ENCODE measurements around the gene CFAP100. TPM values are rescaled to one million over a fixed set of nuclear protein-coding genes. Genes with fewer than 3 reads are reported as not detected.

Gene CFAP100
- polyA plus RNA-seq, 1 experiment, result not detected

DNA sequence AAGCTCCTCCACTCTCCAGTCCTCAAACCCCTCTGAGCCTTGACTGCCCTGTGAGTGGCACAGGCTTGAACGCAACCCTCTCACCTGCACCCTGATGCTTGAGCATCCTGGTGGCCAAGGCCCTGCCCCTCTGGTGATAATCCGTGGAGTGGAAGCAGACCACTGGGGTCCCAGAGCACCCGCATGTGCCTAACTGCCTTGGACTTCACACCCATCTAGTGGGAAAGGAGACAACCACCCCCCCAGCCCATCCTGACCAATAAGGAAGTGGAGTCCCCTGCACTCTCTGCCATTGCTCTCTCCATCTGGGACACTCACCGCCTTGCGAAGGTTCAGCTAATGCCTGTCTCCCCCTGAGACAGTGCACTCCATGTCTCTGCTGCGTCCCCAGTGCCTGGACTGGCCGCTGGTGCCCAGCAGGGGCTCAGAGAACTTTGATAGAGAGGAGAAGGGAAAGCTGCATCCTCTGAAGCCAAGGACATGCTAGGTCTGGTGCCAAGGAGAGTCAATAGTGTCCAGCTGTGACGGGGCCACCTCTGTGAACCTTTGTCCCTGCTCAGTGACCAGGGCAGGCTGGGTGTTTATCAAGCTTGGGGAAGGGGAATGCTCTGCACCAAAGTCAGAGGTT lies 40.9 kb upstream of the CFAP100 start:
- POLR2A ChIA-PET, result no interaction called here
- TF ChIP-seq, protein P1, sequence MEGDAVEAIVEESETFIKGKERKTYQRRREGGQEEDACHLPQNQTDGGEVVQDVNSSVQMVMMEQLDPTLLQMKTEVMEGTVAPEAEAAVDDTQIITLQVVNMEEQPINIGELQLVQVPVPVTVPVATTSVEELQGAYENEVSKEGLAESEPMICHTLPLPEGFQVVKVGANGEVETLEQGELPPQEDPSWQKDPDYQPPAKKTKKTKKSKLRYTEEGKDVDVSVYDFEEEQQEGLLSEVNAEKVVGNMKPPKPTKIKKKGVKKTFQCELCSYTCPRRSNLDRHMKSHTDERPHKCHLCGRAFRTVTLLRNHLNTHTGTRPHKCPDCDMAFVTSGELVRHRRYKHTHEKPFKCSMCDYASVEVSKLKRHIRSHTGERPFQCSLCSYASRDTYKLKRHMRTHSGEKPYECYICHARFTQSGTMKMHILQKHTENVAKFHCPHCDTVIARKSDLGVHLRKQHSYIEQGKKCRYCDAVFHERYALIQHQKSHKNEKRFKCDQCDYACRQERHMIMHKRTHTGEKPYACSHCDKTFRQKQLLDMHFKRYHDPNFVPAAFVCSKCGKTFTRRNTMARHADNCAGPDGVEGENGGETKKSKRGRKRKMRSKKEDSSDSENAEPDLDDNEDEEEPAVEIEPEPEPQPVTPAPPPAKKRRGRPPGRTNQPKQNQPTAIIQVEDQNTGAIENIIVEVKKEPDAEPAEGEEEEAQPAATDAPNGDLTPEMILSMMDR (IDR thresholded peaks at IDR 0.05; ENCODE audit: low read depth, low read length), result no peak
- CTCF ChIA-PET, result no interaction called here

DNA sequence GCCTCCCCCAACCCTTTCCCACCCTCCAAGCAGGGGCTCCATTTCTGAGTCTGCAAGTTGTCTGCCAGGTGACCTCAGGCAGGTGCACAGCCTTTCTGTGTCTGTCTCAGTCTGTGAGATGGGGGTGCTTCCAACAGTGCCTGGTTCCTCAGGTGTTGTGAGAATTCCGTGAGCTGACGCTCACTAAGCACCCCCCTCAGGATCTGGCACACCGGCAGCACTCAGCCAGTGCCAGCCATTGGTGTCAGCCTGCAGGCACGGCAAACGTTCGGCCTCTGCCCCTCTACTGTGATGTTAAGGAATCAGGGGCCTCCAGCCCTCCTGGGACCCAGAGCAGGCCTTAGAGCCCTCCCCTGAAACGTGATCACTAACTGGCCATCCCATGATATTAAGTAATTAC lies 39.9 kb upstream of the CFAP100 start:
- TF ChIP-seq, protein P1 (IDR thresholded peaks at IDR 0.05; ENCODE audit: low read depth, low read length), result no peak
- ChIA-PET CTCF (no interaction called here), POLR2A (no interaction called here)
- Histone ChIP-seq H3K27me3 (ENCODE audit: control insufficient read depth, insufficient read depth, low read length) (peaks cover 24% of the 10 kb centered on the region), H3K9me3 (ENCODE audit: control insufficient read depth, insufficient read depth, low read length) (no peaks in the 10 kb centered on the region; the same call in 1 of the 2 replicates), H3K27ac (ENCODE audit: low read depth, low read length) (no peak overlapping the region), H3K4me3 (ENCODE audit: low read depth, low read length) (no peak overlapping the region)
- no peak for DNase-seq (ENCODE audit: low read depth, low spot score)

More for the DNA sequence above, 40.9 kb upstream of the CFAP100 start:
- Histone ChIP-seq H3K4me3 (ENCODE audit: low read depth, low read length) (no peak overlapping the region), H3K27me3 (ENCODE audit: control insufficient read depth, insufficient read depth, low read length) (peaks cover 17% of the 10 kb centered on the region), H3K27ac (ENCODE audit: low read depth, low read length) (no peak overlapping the region), H3K9me3 (ENCODE audit: control insufficient read depth, insufficient read depth, low read length) (no peaks in the 10 kb centered on the region; the same call in 1 of the 2 replicates)
- DNase-seq (ENCODE audit: low read depth, low spot score), result no peak

DNA sequence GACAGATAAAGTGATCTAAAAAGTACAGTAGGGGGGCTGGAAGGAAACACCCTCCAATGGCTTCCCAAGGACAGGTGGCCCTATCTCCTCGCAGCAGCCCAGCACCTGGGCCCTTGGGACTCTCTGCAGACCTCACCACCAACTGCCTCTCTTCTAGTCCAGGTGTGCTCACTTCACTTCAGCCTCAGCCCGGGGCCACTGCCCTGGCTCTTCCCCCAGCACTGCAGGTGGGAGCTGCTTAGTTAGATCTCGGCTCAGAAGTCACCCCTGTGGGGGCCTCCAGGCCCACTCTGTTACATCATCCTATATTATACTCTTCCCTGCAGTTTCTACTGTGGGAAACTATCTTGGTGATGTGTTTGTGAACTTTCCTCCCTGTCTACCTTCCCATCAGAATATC lies 39.5 kb upstream of the CFAP100 start:
- Histone ChIP-seq H3K9me3 (ENCODE audit: control insufficient read depth, insufficient read depth, low read length) (no peaks in the 10 kb centered on the region; the same call in 1 of the 2 replicates), H3K4me3 (ENCODE audit: low read depth, low read length) (no peak overlapping the region), H3K27me3 (ENCODE audit: control insufficient read depth, insufficient read depth, low read length) (peaks cover 28% of the 10 kb centered on the region), H3K27ac (ENCODE audit: low read depth, low read length) (no peak overlapping the region)
- no peak for DNase-seq (ENCODE audit: low read depth, low spot score)
- ChIA-PET CTCF (no interaction called here), POLR2A (no interaction called here)
- TF ChIP-seq, protein P1 (IDR thresholded peaks at IDR 0.05; ENCODE audit: low read depth, low read length), result no peak

DNA sequence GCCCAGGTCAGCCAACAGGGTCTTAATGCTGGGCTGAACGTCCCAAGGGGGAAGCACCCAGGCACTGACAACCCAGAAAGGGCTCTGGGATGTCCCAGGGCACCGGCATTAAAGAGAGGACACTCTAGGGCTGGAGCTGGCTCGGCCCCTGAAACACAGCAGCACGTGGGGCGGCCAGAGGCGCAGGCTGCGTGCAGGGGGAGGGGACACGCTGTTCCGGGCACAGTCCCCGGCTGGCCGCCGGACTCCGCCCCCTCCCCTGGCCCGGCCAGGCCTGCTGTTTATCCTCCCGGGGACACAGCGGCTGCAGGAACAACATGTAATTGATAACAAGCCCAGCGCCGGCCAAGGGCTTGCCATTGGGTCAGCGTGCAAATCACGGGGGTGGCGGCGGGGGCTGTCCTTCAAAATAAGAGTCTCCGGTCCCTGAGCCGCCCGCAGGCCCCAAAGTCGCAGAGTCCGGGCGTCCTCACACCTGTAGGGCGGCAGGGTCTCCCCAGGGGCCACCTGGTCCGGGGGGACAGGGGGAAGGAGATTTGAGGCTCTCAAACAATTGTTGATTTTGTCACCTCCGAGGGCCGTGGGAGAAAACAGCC lies 38.8 kb upstream of the CFAP100 start:
- Histone ChIP-seq H3K4me3 (ENCODE audit: low read depth, low read length) (peak overlapping the region; percentile 52), H3K9me3 (ENCODE audit: control insufficient read depth, insufficient read depth, low read length) (no peaks in the 10 kb centered on the region; the same call in 1 of the 2 replicates), H3K27me3 (ENCODE audit: control insufficient read depth, insufficient read depth, low read length) (peaks cover 32% of the 10 kb centered on the region), H3K27ac (ENCODE audit: low read depth, low read length) (no peak overlapping the region)
- TF ChIP-seq, protein P1 (IDR thresholded peaks at IDR 0.05; ENCODE audit: low read depth, low read length), result no peak
- DNase-seq (ENCODE audit: low read depth, low spot score), result no peak
- CTCF ChIA-PET, result no interaction called here
- POLR2A ChIA-PET, result no interaction called here

Measured in AG04450 (cell line).